WERI-Rb-1 (cell line): Measurements from ENCODE around the gene KHDRBS2.

ENCODE experiments used
- DNase-seq: peaks from one replicate; pipeline ENCODE4 v3.0.0-alpha.2; 2020
- H3K27ac ChIP-seq: fragments of 250-450 bp; sonication (Bioruptor Pico); 2 replicates; pipeline ENCODE4 v1.5.1; 2020; ENCODE audit warnings: mild to moderate bottlenecking, moderate library complexity
- H3K27me3 ChIP-seq: fragments of 250-450 bp; sonication (Bioruptor Pico); 2 replicates; pipeline ENCODE4 v1.5.1; 2021; ENCODE audit warnings: mild to moderate bottlenecking, low read depth, moderate library complexity; ENCODE audit not compliant: insufficient read depth, severe bottlenecking
- H3K36me3 ChIP-seq: fragments of 250-450 bp; sonication (Bioruptor Pico); 2 replicates; pipeline ENCODE4 v1.5.1; 2020; ENCODE audit warnings: mild to moderate bottlenecking, moderate library complexity
- H3K4me3 ChIP-seq: 2 replicates; pipeline ENCODE4 v1.5.1; 2011; ENCODE audit warnings: low read depth, mild to moderate bottlenecking, control low read depth, low read length
- H3K9me3 ChIP-seq: fragments of 250-450 bp; sonication (Bioruptor Pico); 2 replicates; pipeline ENCODE4 v1.5.1; 2021; ENCODE audit warnings: mild to moderate bottlenecking, moderate library complexity; ENCODE audit not compliant: severe bottlenecking
- TF ChIP-seq, protein P1 (sequence below): IDR thresholded peaks from 2 replicates; pipeline ENCODE4 v1.5.1; 2011; ENCODE audit warnings: low read depth, mild to moderate bottlenecking, control low read depth, inconsistent platforms, low read length

KHDRBS2 gene

GRCh38 chr6:62146954-62147853 is 138.8 kb downstream of the KHDRBS2 start:
- Histone ChIP-seq H3K4me3 (no peak overlapping the region), H3K9me3 (no peaks in the 10 kb centered on the region), H3K36me3 (no peaks in the 10 kb centered on the region), H3K27ac (no peak overlapping the region), H3K27me3 (peaks cover 21% of the 10 kb centered on the region)
- TF ChIP-seq, protein P1, sequence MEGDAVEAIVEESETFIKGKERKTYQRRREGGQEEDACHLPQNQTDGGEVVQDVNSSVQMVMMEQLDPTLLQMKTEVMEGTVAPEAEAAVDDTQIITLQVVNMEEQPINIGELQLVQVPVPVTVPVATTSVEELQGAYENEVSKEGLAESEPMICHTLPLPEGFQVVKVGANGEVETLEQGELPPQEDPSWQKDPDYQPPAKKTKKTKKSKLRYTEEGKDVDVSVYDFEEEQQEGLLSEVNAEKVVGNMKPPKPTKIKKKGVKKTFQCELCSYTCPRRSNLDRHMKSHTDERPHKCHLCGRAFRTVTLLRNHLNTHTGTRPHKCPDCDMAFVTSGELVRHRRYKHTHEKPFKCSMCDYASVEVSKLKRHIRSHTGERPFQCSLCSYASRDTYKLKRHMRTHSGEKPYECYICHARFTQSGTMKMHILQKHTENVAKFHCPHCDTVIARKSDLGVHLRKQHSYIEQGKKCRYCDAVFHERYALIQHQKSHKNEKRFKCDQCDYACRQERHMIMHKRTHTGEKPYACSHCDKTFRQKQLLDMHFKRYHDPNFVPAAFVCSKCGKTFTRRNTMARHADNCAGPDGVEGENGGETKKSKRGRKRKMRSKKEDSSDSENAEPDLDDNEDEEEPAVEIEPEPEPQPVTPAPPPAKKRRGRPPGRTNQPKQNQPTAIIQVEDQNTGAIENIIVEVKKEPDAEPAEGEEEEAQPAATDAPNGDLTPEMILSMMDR = no peak
- no peak for DNase-seq

- H3K4me3 ChIP-seq = no peak overlapping the region
- TF ChIP-seq, protein P1 = no peak
These were observed 156.9 kb downstream of the KHDRBS2 start for GRCh38 chr6:62129127-62129526.

DNA sequence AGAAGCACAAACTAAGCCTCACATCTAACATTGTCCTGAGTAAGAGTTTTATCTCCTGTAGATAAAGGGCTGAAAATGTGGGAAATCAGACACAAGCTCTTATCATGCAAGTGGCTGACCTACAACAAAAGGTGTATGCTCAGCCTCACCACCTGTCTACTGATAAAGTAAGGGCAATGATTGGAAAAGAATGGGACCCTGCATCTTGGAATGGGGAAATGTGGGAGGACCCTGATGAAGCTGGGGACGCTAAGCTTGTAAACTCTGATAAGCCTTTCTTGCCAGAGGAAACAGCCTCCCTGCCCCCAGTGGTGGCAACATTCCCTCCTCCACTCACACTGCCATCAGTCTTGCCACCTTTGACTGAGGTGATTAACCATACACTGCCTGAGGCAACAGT is 166.6 kb downstream of the KHDRBS2 start:
- H3K9me3 ChIP-seq = no peaks in the 10 kb centered on the region
- TF ChIP-seq, protein P1 = no peak
- H3K4me3 ChIP-seq = no peak overlapping the region

More at GRCh38 chr6:62129127-62129526, 156.9 kb downstream of the KHDRBS2 start:
- no peak overlapping the region for H3K27ac ChIP-seq
- H3K27me3 ChIP-seq = peaks cover 21% of the 10 kb centered on the region
- no peak for DNase-seq
- no peaks in the 10 kb centered on the region for H3K36me3 ChIP-seq
- no peaks in the 10 kb centered on the region for H3K9me3 ChIP-seq

DNA sequence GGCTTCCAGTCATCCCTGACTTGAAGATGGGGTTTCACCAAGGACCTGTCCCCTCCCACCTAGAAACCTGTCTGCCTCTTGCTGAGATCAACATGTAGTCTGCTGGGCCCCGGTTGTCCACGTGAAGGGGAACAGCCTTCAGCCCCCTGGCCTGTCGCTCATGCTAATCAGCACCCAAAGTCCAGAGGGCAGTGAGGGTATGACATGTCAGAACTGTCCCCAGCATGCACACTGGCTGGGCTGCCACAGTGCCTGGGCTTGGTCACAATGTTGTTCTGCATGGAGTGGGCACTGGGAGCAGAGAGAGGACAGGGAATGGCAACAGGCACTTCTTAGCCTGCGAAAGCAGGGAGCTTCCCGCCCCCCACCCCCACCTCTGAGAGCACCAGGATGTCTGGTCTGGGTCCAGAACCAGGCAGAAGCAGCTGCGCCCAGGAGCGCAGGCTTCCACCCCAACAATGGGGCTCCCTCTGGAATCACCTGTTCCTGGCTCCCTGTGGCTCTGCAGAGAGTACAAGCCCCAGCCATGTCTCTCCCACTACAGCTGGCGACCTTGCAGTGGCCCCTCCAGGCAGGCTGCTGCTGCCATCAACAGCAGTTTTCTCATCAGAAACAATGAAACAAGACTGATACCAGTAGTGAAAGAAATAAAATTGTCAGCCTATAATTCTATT is 182.7 kb downstream of the KHDRBS2 start:
- TF ChIP-seq, protein P1 = no peak

More for the DNA sequence above, 166.6 kb downstream of the KHDRBS2 start:
- no peak for DNase-seq
- H3K27ac ChIP-seq = no peak overlapping the region
- H3K36me3 ChIP-seq = no peaks in the 10 kb centered on the region
- H3K27me3 ChIP-seq = peaks cover 8% of the 10 kb centered on the region

DNA sequence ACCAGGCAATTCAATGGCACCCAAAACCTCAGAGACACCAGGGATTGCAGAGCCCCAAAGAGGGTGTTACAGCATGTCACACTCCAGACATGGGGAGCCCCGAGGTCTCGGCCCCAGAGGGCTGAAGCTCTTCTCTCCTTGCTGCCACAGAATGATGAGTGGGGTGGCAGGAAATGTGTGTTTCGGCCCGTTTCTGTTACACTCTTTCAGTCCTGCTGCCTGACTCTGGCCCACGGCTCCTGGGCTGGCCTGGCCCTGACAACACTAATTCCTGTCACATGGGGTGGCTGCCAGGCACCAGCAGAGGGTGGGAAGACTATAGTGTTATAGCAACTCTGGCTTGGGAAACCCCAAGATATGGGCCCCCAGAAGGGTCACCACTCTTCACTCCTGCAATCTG is 183.6 kb downstream of the KHDRBS2 start:
- no peak for DNase-seq
- Histone ChIP-seq H3K27ac (no peak overlapping the region), H3K27me3 (peaks cover 3% of the 10 kb centered on the region), H3K36me3 (no peaks in the 10 kb centered on the region), H3K9me3 (no peaks in the 10 kb centered on the region), H3K4me3 (no peak overlapping the region)
- TF ChIP-seq, protein P1 = no peak

More for the DNA sequence above, 182.7 kb downstream of the KHDRBS2 start:
- H3K4me3 ChIP-seq = no peak overlapping the region
- no peak overlapping the region for H3K27ac ChIP-seq
- peaks cover 3% of the 10 kb centered on the region for H3K27me3 ChIP-seq
- no peaks in the 10 kb centered on the region for H3K36me3 ChIP-seq
- no peak for DNase-seq
- H3K9me3 ChIP-seq = no peaks in the 10 kb centered on the region
